Endodermal cell (in vitro differentiated cells): ENCODE data around the gene RAB11B. TPM values are rescaled to one million over a fixed set of nuclear protein-coding genes. Genes with fewer than 3 reads are reported as not detected.

Experiments
- DNase-seq: peaks from one replicate; pipeline ENCODE4 v3.0.0-alpha.2; 2017
- H3K27ac ChIP-seq: 2 replicates; pipeline ENCODE4 v1.5.1; 2013; ENCODE audit warnings: mild to moderate bottlenecking, low read depth, low read length, moderate library complexity
- H3K27me3 ChIP-seq: 2 replicates; pipeline ENCODE4 v1.6.1; 2013; ENCODE audit warnings: mild to moderate bottlenecking, low read length, moderate library complexity; ENCODE audit not compliant: insufficient read depth, control insufficient read depth, poor library complexity, severe bottlenecking
- H3K36me3 ChIP-seq: 2 replicates; pipeline ENCODE4 v1.7.0; 2013; ENCODE audit warnings: mild to moderate bottlenecking, low read length, moderate library complexity; ENCODE audit not compliant: control insufficient read depth, insufficient read depth
- H3K4me1 ChIP-seq: one replicate; pipeline ENCODE4 v1.7.0; 2013; ENCODE audit warnings: low read length; ENCODE audit not compliant: control insufficient read depth, insufficient read depth
- H3K4me3 ChIP-seq: 2 replicates; pipeline ENCODE4 v1.5.1; 2013; ENCODE audit warnings: mild to moderate bottlenecking, low read length, moderate library complexity
- H3K9ac ChIP-seq: 2 replicates; pipeline ENCODE4 v1.6.1; 2013; ENCODE audit warnings: mild to moderate bottlenecking, low read length, moderate library complexity; ENCODE audit not compliant: poor library complexity, severe bottlenecking; ENCODE audit errors: extremely low read depth
- H3K9me3 ChIP-seq: 2 replicates; pipeline ENCODE4 v1.6.1; 2013; ENCODE audit warnings: mild to moderate bottlenecking, low read length, moderate library complexity; ENCODE audit not compliant: control insufficient read depth
- H3K27ac Mint-ChIP-seq: 2 replicates; pipeline ENCODE4 v1.8.0; 2020; ENCODE audit warnings: mixed read lengths
- H3K27me3 Mint-ChIP-seq: 2 replicates; pipeline ENCODE4 v1.8.0; 2021; ENCODE audit warnings: mild to moderate bottlenecking, mixed read lengths; ENCODE audit not compliant: insufficient read depth
- H3K36me3 Mint-ChIP-seq: 2 replicates; pipeline ENCODE4 v1.8.0; 2020; ENCODE audit warnings: low read depth, mixed read lengths
- H3K4me1 Mint-ChIP-seq: 2 replicates; pipeline ENCODE4 v1.8.0; 2020; ENCODE audit warnings: mixed read lengths
- H3K4me3 Mint-ChIP-seq: 2 replicates; pipeline ENCODE4 v1.8.0; 2020; ENCODE audit warnings: mild to moderate bottlenecking, moderate library complexity, mixed read lengths
- H3K9me3 Mint-ChIP-seq: 2 replicates; pipeline ENCODE4 v1.8.0; 2020; ENCODE audit warnings: mild to moderate bottlenecking, mixed read lengths
- CTCF ChIP-seq: fragments of 200-600 bp; sonication (generic); conservative IDR thresholded peaks from 2 replicates; pipeline ENCODE4 v1.5.0; 2021; ENCODE audit warnings: antibody characterized with exemption, mild to moderate bottlenecking
- WGBS, 2 experiments: methylation state at CpG; one replicate each; pipeline versions ENCODE4 v1.1.5 to v1.1.7; 2013; ENCODE audit warnings: missing lambda C conversion rate in 2 of 2, mixed read lengths in 1 of 2; ENCODE audit not compliant: insufficient coverage in 1 of 2, insufficient read length in 1 of 2; 5-methylcytosine and 5-hydroxymethylcytosine counted together
- total RNA-seq, 2 donors: library from RNA; stranded (reverse); fragmentation: NEBNext Ultra II Directional in 1 of 2; extraction: Animal tissue kit (Norgen Biotek cat#: 25700) in 1 of 2; gene quantifications; 2 replicates in 1 of 2; 3 replicates in 1 of 2; pipeline ENCODE4 v1.2.1, GENCODE V29; 2021

The RAB11B gene
- total RNA-seq, 2 donors from 2014 or later: 137 to 146 TPM

- peaks cover 15% of the 10 kb centered on the region for H3K9me3 ChIP-seq
- Mint-ChIP-seq H3K4me1 (peaks cover 7% of the 10 kb centered on the region), H3K27me3 (no peaks in the 10 kb centered on the region), H3K9me3 (peaks cover 14% of the 10 kb centered on the region), H3K4me3 (peak overlapping the region; percentile 79), H3K27ac (peak overlapping the region; percentile 52), H3K36me3 (peaks cover 24% of the 10 kb centered on the region)
- TF ChIP-seq CTCF: no peak
- DNase-seq: peak; percentile 100
- peak overlapping the region; percentile 98 for H3K9ac ChIP-seq
- H3K36me3 ChIP-seq: peaks cover 10% of the 10 kb centered on the region
- peak overlapping the region; percentile 81 for H3K4me3 ChIP-seq
- peak overlapping the region; percentile 100 for H3K27ac ChIP-seq
- no peaks in the 10 kb centered on the region for H3K27me3 ChIP-seq
- peaks cover 11% of the 10 kb centered on the region for H3K4me1 ChIP-seq
- WGBS, 2 experiments: 0% methylated on average over 27 of the region's 28 CpGs; no CpG with 5 or more reads in 1 of the 2 experiments
Measured at GRCh38 chr19:8390617-8390981, 439 bp downstream of the RAB11B start.

GRCh38 chr19:8391198-8392016 lies 1.2 kb downstream of the RAB11B start:
- Histone ChIP-seq H3K27ac (no peak overlapping the region), H3K4me3 (peak overlapping the region; percentile 79), H3K9ac (no peak overlapping the region), H3K4me1 (peaks cover 11% of the 10 kb centered on the region), H3K9me3 (peaks cover 10% of the 10 kb centered on the region), H3K27me3 (no peaks in the 10 kb centered on the region), H3K36me3 (peaks cover 10% of the 10 kb centered on the region)
- H3K36me3 Mint-ChIP-seq: peaks cover 27% of the 10 kb centered on the region
- peak overlapping the region; percentile 68 for H3K27ac Mint-ChIP-seq
- H3K27me3 Mint-ChIP-seq: no peaks in the 10 kb centered on the region
- peaks cover 4% of the 10 kb centered on the region for H3K4me1 Mint-ChIP-seq
- no peak for TF ChIP-seq CTCF
- peaks cover 9% of the 10 kb centered on the region for H3K9me3 Mint-ChIP-seq
- WGBS, 2 experiments: 88 to 89% methylated on average over 19 to 23 of the region's 23 CpGs
- no peak for DNase-seq
- peak overlapping the region; percentile 79 for H3K4me3 Mint-ChIP-seq

- H3K27ac ChIP-seq: no peak overlapping the region
- H3K27me3 Mint-ChIP-seq: no peaks in the 10 kb centered on the region
Measured at GRCh38 chr19:8392017-8392591, 1.9 kb downstream of the RAB11B start.

More at GRCh38 chr19:8392017-8392591, 1.9 kb downstream of the RAB11B start:
- no peak overlapping the region for H3K9ac ChIP-seq
- no peak overlapping the region for H3K4me3 ChIP-seq
- no peaks in the 10 kb centered on the region for H3K27me3 ChIP-seq
- 89% methylated on average over 10 to 11 of the region's 11 CpGs for WGBS, 2 experiments
- H3K36me3 ChIP-seq: peaks cover 5% of the 10 kb centered on the region
- H3K4me1 ChIP-seq: peaks cover 11% of the 10 kb centered on the region
- Mint-ChIP-seq H3K4me3 (no peak overlapping the region), H3K36me3 (peaks cover 26% of the 10 kb centered on the region), H3K9me3 (peaks cover 2% of the 10 kb centered on the region), H3K27ac (peak overlapping the region; percentile 68), H3K4me1 (peaks cover 8% of the 10 kb centered on the region)
- peaks cover 3% of the 10 kb centered on the region for H3K9me3 ChIP-seq
- no peak for DNase-seq
- TF ChIP-seq CTCF: no peak
